ENCODE results near the gene ACOT4.
"Not testable (repeated sequence)": the region's sequence is repeated elsewhere in the genome, so short reads cannot be mapped to it uniquely, and the experiment has no call there.

Gene ACOT4

DNA sequence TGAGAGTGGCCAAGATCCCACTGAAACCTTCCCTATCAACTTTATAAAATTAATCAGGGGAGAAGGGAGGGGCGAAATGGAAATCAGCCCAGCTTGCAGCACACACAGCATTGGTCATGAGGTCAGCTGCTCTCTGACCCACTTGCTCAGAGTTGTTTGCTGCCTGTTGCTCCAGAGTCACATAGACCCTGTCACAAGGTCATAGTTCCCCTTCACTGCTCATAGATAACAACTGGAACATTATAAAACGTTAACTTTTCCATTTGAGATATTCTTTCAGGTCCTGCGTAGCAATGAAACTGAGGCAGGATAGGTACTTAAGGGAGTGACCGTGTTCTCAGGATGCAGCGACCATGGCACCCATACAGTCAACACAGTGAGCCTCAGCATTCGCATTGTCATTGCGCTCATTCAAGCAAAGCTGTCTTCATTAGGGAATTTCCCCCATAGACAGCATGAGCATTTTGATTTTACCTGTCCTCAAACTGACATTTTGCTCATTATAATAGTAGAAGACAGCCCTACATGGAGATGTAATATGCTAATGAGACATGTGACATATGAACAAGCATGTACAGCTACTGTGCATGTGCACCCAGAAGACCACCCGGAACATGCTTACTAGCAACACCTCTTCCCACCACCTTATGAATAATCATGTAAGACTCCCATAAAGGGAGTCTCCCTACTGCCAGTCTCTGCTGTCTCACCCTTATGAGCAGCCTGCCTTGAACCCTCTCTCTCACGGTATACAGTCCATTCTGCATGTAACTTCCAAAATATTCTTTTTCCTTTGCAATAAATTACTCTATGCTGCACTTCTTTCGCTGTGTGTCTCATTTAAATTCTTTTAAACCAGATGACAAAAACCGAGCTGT, 9.3 kb upstream of the ACOT4 start:
- not testable (repeated sequence) for DNase-seq

GRCh38 chr14:73588695-73589094, 3.0 kb upstream of the ACOT4 start:
- DNase-seq = no peak

GRCh38 chr14:73589116-73589515, 2.6 kb upstream of the ACOT4 start:
- no peak for DNase-seq

GRCh38 chr14:73590673-73591004, 1.0 kb upstream of the ACOT4 start:
- DNase-seq = not testable (repeated sequence)

DNA sequence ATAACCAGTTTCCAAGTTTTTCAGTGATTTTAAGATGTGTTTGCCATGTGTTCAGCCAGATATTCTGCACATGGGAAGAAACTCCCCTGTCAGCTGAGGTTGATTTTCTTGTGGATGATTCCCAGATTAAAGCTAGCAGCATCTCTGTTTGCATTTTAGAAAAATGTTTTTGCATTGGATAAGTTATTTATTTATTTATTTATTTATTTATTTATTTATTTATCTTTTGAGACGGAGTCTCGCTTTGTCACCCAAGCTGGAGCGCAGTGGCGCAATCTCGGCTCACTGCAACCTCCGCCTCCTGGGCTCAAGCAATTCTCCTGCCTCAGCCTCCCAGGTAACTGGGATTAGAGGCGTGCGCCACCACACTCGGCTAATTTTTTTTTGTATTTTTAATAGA, 2.8 kb downstream of the ACOT4 start:
- DNase-seq = no peak

- no peak for DNase-seq
Observed at GRCh38 chr14:73599499-73599898, 7.8 kb downstream of the ACOT4 start.

DNA sequence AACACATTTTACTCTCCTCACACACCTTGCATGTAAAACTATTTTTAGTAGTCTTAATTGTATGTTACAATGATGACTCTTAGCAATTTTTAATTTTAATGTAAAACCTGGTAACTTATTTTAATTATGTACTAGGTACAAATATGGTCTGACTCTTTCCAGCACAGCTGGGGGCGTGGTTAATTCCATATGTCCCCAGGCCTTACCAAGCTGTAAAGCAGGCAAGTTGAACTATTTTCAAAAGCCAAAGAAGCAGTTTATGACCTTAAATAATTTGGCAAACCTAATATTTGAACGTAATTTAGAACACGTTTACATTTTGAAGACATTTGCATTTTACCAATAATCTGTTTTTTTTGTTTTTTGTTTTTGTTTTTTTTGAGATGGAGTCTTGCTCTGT, 11.3 kb downstream of the ACOT4 start:
- DNase-seq = no peak

DNA sequence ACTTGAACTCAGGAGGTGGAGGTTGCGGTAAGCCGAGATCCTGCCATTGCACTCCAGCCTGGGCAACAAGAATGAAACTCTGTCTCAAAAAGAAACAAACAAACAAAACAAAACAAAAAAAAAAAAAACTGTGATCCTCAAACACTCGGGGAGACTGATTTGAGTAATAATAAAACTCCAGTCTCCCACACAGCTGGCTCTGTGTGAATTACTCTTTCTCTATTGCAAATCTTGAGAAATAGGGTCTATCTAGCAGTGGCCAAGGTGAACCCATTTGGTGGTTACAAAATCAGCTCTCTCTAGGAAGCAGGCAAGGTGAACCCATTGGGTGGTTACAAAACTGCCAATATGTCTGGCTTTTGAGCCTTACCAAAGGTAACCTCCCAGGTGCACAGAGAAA, 14.6 kb downstream of the ACOT4 start:
- DNase-seq = peak; percentile 55

DNA sequence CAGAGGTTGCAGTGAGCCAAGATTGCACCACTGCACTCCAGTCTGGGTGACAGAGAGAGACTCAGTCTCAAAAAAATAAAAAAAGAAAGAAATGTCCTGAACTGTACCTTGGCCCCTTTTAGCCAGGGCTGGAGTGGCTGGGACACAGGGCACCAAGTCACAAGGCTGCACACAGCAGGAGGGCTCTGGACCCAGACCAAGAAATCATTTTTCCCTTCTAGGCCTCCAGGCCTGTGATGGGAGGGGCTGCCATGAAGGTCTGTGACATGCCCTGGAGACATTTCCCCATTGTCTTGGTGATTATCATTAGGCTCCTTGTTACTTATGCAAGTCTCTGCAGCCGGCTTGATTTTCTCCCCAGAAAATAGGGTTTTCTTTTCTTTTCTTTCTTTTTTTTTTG, 15.6 kb downstream of the ACOT4 start:
- no peak for DNase-seq

GRCh38 chr14:73610687-73611086, 19.0 kb downstream of the ACOT4 start:
- DNase-seq = no peak

GRCh38 chr14:73612339-73613045, 20.8 kb downstream of the ACOT4 start, which contains the start of gene ACOT6:
TSS of gene ACOT6 (plus strand) at chr14:73612517. CDS start at chr14:73612572, 55 bp downstream.
- DNase-seq = peak; percentile 71

- no peak for DNase-seq
Observed at GRCh38 chr14:73613046-73613383, 21.3 kb downstream of the ACOT4 start.

- no peak for DNase-seq
Observed at GRCh38 chr14:73613419-73613963, 21.8 kb downstream of the ACOT4 start.

- no peak for DNase-seq
Observed at GRCh38 chr14:73616831-73617230, 25.2 kb downstream of the ACOT4 start.

GRCh38 chr14:73619524-73619923, 27.9 kb downstream of the ACOT4 start:
- DNase-seq = no peak

DNA sequence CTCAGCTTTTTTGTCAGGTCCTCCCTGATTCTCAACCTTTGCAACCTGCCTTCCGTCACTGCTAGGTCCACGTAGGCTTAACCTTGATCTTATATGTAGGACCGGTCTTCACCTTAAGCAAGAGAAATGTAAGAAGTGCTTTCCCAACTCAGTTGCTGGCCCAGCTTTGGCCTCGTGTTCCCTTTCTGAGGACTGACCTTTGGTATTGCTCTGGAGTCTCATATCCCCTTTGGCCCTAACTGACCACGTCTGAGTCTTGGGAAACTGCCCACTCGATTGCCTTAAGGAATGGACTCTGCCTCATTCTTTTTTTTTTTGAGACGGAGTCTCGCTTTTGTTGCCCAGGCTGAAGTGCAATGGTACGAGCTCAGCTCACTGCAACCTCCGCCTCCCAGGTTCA, 28.6 kb downstream of the ACOT4 start:
- no peak for DNase-seq

DNA sequence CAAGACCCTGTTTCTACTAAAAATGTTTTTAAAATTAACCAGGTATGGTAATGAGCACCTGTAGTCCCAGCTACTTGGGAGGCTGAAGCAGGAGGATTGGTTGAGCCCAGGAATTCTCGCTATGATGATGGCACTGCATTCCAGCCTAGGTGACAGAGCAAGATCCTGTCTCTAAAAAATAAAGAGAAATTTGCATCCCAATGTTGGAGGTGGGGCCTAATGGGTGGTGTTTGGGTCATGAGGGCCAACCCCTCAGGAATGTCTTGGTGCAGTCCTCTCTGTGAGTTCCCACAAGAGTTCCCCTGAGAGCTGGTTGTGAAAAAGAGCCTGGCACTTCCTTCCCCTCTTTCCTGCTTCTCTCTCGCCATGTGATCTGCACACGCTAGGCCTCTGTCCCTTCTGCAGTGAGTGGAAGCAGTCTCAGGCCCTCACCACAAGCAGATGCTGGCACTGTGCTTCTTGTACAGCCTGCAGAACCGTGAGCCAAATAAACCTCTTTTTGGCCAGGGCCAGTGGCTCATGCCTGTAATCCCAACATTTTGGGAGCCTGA, 31.9 kb downstream of the ACOT4 start:
- no peak for DNase-seq

DNA sequence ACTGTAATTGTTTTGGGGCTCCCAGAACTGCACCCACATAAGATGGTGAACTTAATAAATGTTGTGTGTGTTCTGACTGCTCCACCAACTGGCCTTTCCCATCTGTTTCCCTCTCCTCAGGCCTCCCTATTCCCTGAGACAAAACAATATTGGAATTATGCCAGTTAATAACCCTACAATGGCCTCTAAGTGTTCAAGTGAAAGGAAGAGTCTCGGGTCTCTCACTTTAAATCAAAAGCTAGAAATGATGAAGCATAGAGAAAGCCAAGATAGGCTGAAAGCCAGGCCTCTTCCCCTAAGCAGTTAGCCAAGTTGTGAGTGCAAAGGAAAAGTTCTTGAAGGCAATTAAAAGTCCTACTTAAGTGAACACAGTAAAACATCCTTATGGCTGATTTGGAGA, 34.0 kb downstream of the ACOT4 start:
- DNase-seq = no peak

- DNase-seq = peak; percentile 56
Observed at GRCh38 chr14:73627151-73627558, 35.5 kb downstream of the ACOT4 start.

DNA sequence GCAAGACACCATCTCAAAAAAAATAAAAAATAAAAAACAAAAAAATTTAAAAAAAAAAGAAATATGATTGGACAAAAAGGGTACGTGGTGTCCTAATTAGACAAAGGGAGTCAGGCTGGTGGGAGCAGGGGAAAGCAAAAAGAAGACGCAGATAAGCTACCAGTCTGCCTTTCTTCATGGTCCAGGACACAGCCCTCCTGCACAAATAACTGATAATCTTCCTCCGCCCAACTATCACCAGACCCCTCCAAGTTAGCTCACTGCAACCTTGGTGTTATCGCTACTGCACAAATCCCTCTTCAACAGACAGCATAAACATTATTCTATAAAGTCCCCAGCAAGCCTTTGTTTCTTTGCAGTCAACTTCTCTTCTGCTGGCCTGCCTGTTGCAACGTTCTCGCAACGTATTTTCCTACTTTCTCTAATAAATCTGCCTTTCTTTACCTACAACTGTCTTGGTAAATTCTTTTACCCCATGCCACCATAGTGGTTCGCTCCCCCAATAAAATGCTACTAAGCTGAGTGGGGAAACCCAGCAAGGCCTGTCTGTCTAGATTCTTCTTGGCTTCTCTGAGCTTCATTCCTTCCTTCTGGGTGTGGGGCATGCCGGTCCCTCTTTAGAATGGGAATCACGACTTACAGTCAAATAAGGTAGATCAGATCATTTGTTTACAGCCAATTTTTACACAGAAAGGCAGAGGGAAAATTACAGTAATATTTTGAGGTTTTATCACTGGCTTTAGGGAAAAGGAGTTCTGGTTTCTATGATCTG, 38.5 kb downstream of the ACOT4 start:
- DNase-seq = no peak

- peak; percentile 74 for DNase-seq
Observed at GRCh38 chr14:73633116-73634010, 41.7 kb downstream of the ACOT4 start.
